Suprapubic skin (tissue), 3 donors: ENCODE results near the gene RAB40B.

Experiments
- EP300 ChIP-seq: sonication (generic); formaldehyde crosslinking; IDR thresholded peaks from one replicate; pipeline ENCODE4 v1.6.1; 2017; ENCODE audit warnings: antibody characterized with exemption
- POLR2A ChIP-seq, 2 donors: fragments of 450-650 bp; IDR thresholded peaks; one replicate each; pipeline ENCODE4 v1.6.1; 2017; ENCODE audit warnings: antibody characterized with exemption in 2 of 2, mild to moderate bottlenecking in 2 of 2, moderate library complexity in 2 of 2
- TF ChIP-seq, protein P1 (sequence below), 2 donors: fragments of 200-600 bp in 1 of 2; fragments of 450-650 bp in 1 of 2; sonication (generic) in 1 of 2; IDR thresholded peaks; one replicate each; pipeline ENCODE4 v1.5.1; 2016 to 2019; ENCODE audit warnings: antibody characterized with exemption in 2 of 2, mild to moderate bottlenecking in 1 of 2, moderate library complexity in 1 of 2

DNA sequence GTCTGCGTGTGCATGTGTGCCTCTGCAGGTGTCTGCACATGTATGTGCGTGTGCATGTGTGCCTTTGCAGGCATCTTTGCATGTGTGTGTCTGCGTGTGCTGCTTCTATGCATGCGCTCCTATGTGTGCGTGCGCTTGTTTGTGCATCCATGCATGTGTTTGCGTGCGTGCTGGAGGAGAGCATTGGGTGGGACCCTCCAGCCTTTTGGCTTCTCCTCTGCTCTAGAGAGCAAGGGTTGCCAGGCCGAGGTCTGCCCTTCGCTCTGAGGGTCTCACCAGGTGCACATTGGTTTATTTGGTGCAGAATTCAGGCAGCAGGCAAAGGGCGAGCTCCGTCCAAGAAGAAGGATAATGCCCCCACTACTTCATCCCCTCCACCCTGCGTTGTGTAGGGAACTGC is 1.1 kb upstream of the RAB40B start:
- TF ChIP-seq, protein P1, sequence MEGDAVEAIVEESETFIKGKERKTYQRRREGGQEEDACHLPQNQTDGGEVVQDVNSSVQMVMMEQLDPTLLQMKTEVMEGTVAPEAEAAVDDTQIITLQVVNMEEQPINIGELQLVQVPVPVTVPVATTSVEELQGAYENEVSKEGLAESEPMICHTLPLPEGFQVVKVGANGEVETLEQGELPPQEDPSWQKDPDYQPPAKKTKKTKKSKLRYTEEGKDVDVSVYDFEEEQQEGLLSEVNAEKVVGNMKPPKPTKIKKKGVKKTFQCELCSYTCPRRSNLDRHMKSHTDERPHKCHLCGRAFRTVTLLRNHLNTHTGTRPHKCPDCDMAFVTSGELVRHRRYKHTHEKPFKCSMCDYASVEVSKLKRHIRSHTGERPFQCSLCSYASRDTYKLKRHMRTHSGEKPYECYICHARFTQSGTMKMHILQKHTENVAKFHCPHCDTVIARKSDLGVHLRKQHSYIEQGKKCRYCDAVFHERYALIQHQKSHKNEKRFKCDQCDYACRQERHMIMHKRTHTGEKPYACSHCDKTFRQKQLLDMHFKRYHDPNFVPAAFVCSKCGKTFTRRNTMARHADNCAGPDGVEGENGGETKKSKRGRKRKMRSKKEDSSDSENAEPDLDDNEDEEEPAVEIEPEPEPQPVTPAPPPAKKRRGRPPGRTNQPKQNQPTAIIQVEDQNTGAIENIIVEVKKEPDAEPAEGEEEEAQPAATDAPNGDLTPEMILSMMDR (IDR thresholded peaks at IDR 0.05): no peak
- TF ChIP-seq EP300 (no peak), POLR2A (IDR thresholded peaks at IDR 0.05) (no peak)
